Measurements from ENCODE around the gene EEPD1.

DNA sequence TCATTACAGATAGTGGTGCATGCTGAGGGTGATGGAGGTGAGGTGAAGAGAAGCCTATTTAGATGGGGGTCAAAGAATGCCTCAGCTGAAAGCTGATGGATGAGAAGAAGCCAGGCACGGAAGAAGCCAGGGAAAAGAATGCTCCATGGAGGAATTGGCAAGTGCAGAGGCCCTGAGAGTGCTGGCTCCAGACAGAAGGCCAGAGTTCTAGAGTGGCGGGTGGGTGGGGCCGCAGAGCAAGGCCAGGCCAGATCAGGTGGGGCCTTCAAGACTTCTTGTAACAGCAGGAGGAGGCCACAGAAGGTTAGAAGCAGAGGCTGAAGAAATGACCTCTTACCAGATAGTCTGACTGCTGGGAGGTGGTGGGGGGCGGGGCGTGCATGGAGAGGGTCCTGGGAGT is 7.3 kb downstream of the EEPD1 start:
- TF ChIP-seq, protein P1, sequence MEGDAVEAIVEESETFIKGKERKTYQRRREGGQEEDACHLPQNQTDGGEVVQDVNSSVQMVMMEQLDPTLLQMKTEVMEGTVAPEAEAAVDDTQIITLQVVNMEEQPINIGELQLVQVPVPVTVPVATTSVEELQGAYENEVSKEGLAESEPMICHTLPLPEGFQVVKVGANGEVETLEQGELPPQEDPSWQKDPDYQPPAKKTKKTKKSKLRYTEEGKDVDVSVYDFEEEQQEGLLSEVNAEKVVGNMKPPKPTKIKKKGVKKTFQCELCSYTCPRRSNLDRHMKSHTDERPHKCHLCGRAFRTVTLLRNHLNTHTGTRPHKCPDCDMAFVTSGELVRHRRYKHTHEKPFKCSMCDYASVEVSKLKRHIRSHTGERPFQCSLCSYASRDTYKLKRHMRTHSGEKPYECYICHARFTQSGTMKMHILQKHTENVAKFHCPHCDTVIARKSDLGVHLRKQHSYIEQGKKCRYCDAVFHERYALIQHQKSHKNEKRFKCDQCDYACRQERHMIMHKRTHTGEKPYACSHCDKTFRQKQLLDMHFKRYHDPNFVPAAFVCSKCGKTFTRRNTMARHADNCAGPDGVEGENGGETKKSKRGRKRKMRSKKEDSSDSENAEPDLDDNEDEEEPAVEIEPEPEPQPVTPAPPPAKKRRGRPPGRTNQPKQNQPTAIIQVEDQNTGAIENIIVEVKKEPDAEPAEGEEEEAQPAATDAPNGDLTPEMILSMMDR (IDR thresholded peaks at IDR 0.05), result no peak
- TF ChIP-seq GATA2 (CRISPR knock-in tag; IDR thresholded peaks at IDR 0.05) (no peak), TAF1 (IDR thresholded peaks at IDR 0.05; ENCODE audit: borderline replicate concordance, low read depth, low read length) (no peak), EZH2phosphoT487 (IDR thresholded peaks at IDR 0.05; ENCODE audit: borderline replicate concordance, low read depth) (no peak), RCOR1 (IDR thresholded peaks at IDR 0.05; ENCODE audit: low read length) (no peak), JUND (IDR thresholded peaks at IDR 0.05) (no peak), NFIC (IDR thresholded peaks at IDR 0.05; ENCODE audit: borderline replicate concordance) (no peak), SIN3A (IDR thresholded peaks at IDR 0.05; ENCODE audit: borderline replicate concordance, low read depth, low read length) (no peak), EP300 (IDR thresholded peaks at IDR 0.05; ENCODE audit: borderline replicate concordance in 1 of 2, low read depth in 1 of 2, low read length in 1 of 2) (no peak), MXI1 (IDR thresholded peaks at IDR 0.05; ENCODE audit: low read depth, low read length) (no peak), FOXJ3 (CRISPR knock-in tag; IDR thresholded peaks at IDR 0.05) (no peak), NRF1 (IDR thresholded peaks at IDR 0.05; ENCODE audit: low read depth, low read length) (no peak)
- TF ChIP-seq, protein P2, sequence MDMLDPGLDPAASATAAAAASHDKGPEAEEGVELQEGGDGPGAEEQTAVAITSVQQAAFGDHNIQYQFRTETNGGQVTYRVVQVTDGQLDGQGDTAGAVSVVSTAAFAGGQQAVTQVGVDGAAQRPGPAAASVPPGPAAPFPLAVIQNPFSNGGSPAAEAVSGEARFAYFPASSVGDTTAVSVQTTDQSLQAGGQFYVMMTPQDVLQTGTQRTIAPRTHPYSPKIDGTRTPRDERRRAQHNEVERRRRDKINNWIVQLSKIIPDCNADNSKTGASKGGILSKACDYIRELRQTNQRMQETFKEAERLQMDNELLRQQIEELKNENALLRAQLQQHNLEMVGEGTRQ (IDR thresholded peaks at IDR 0.05; ENCODE audit: borderline replicate concordance, low read depth, low read length), result no peak
- TF ChIP-seq, protein P3, sequence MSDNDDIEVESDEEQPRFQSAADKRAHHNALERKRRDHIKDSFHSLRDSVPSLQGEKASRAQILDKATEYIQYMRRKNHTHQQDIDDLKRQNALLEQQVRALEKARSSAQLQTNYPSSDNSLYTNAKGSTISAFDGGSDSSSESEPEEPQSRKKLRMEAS (IDR thresholded peaks at IDR 0.05; ENCODE audit: low read depth), result no peak

All from SK-N-SH (cell line).